ENCODE results near the gene EIPR1.

EIPR1 gene

GRCh38 chr2:3355951-3356569, 21.6 kb downstream of the EIPR1 start:
- DNase-seq: no peak

GRCh38 chr2:3354986-3355385, 22.6 kb downstream of the EIPR1 start:
- no peak for DNase-seq

GRCh38 chr2:3349211-3349693, 28.4 kb downstream of the EIPR1 start:
- no peak for DNase-seq

GRCh38 chr2:3348767-3349166, 28.9 kb downstream of the EIPR1 start:
- DNase-seq: no peak

- no peak for DNase-seq
Measured at GRCh38 chr2:3345621-3346020, 32.0 kb downstream of the EIPR1 start.

- no peak for DNase-seq
Measured at GRCh38 chr2:3344897-3345296, 32.7 kb downstream of the EIPR1 start.

GRCh38 chr2:3343012-3343411, 34.6 kb downstream of the EIPR1 start:
- DNase-seq: no peak

- DNase-seq: no peak
Measured at GRCh38 chr2:3342324-3342723, 35.3 kb downstream of the EIPR1 start.

- no peak for DNase-seq
Measured at GRCh38 chr2:3341336-3341735, 36.3 kb downstream of the EIPR1 start.

GRCh38 chr2:3340144-3340543, 37.5 kb downstream of the EIPR1 start:
- no peak for DNase-seq

GRCh38 chr2:3338340-3338739, 39.3 kb downstream of the EIPR1 start:
- no peak for DNase-seq

GRCh38 chr2:3336844-3337243, 40.8 kb downstream of the EIPR1 start:
- DNase-seq: no peak

- DNase-seq: no peak
Measured at GRCh38 chr2:3334392-3335345, 42.9 kb downstream of the EIPR1 start.

- DNase-seq: no peak
Measured at GRCh38 chr2:3332133-3332532, 45.5 kb downstream of the EIPR1 start.

- DNase-seq: no peak
Measured at GRCh38 chr2:3329491-3329890, 48.1 kb downstream of the EIPR1 start.

GRCh38 chr2:3326871-3327270, 50.7 kb downstream of the EIPR1 start:
- DNase-seq: no peak

- DNase-seq: no peak
Measured at GRCh38 chr2:3326182-3326537, 51.5 kb downstream of the EIPR1 start.

GRCh38 chr2:3325458-3326181, 52.0 kb downstream of the EIPR1 start:
- DNase-seq: no peak

- no peak for DNase-seq
Measured at GRCh38 chr2:3324404-3325281, 53.0 kb downstream of the EIPR1 start.

- no peak for DNase-seq
Measured at GRCh38 chr2:3324036-3324386, 53.6 kb downstream of the EIPR1 start.

GRCh38 chr2:3323360-3324035, 54.1 kb downstream of the EIPR1 start:
- DNase-seq: no peak
